Osteoblast (primary cell): ENCODE measurements around the gene SNTG2. TPM values are rescaled to one million over a fixed set of nuclear protein-coding genes. Genes with fewer than 3 reads are reported as not detected.
A peak's percentile ranks its signal among the peaks of the same experiment; 100 is the strongest.

Experiments used
- DNase-seq: peaks from one replicate; pipeline ENCODE4 v3.0.0; 2011; ENCODE audit warnings: low spot score, mixed read lengths; ENCODE audit not compliant: insufficient read length; ENCODE audit errors: missing footprints
- H2AFZ ChIP-seq: 2 replicates; pipeline ENCODE4 v1.6.0; 2011; ENCODE audit warnings: mild to moderate bottlenecking, low read length
- H3K27ac ChIP-seq: 2 replicates; pipeline ENCODE4 v1.5.1; 2011; ENCODE audit warnings: mild to moderate bottlenecking, low read depth, low read length, moderate library complexity
- H3K27me3 ChIP-seq: 2 replicates; pipeline ENCODE4 v1.6.0; 2012; ENCODE audit warnings: mild to moderate bottlenecking, control low read depth, inconsistent platforms, low read length, moderate library complexity; ENCODE audit not compliant: insufficient read depth
- H3K36me3 ChIP-seq: 2 replicates; pipeline ENCODE4 v1.5.1; 2011; ENCODE audit warnings: mild to moderate bottlenecking, low read length, control low read depth, moderate library complexity; ENCODE audit not compliant: insufficient read depth
- H3K4me1 ChIP-seq: 2 replicates; pipeline ENCODE4 v1.5.1; 2011; ENCODE audit warnings: mild to moderate bottlenecking, low read length, control low read depth, moderate library complexity; ENCODE audit not compliant: insufficient read depth
- H3K4me2 ChIP-seq: 2 replicates; pipeline ENCODE4 v1.6.0; 2011; ENCODE audit warnings: mild to moderate bottlenecking, low read length; ENCODE audit not compliant: insufficient read depth
- H3K4me3 ChIP-seq: fragments of 200-600 bp; sonication (generic); 3 replicates; pipeline ENCODE4 v1.5.1; 2012; ENCODE audit warnings: mild to moderate bottlenecking, low read length, inconsistent platforms; ENCODE audit not compliant: insufficient read depth
- H3K79me2 ChIP-seq: 2 replicates; pipeline ENCODE4 v1.6.0; 2012; ENCODE audit warnings: mild to moderate bottlenecking, low read length, control low read depth, inconsistent platforms; ENCODE audit not compliant: insufficient read depth
- H3K9me3 ChIP-seq: 2 replicates; pipeline ENCODE4 v1.5.1; 2011; ENCODE audit warnings: low read depth, low read length, control low read depth
- H4K20me1 ChIP-seq: 2 replicates; pipeline ENCODE4 v1.6.0; 2012; ENCODE audit warnings: mild to moderate bottlenecking, low read length, control low read depth; ENCODE audit not compliant: insufficient read depth
- CTCF ChIP-seq: IDR thresholded peaks from 2 replicates; pipeline ENCODE4 v1.5.1; 2011; ENCODE audit warnings: mild to moderate bottlenecking, low read depth, low read length, moderate library complexity; ENCODE audit errors: extremely low read depth
- total RNA-seq: library from RNA; depleted of rRNA; stranded (reverse); fragments of >200 nt; gene quantifications from 2 replicates; pipeline ENCODE4 v1.2.3, GENCODE V29; 2012

Gene SNTG2
- total RNA-seq, 1 donor = 1.4 TPM

GRCh38 chr2:1162768-1163584, 212.3 kb downstream of the SNTG2 start:
- peak overlapping the region; percentile 70 for H2AFZ ChIP-seq
- H3K27ac ChIP-seq = no peak overlapping the region
- no peaks in the 10 kb centered on the region for H3K27me3 ChIP-seq
- no peak for TF ChIP-seq CTCF
- H3K4me1 ChIP-seq = no peaks in the 10 kb centered on the region
- DNase-seq = peak; percentile 75
- H3K36me3 ChIP-seq = no peaks in the 10 kb centered on the region
- H3K9me3 ChIP-seq = no peaks in the 10 kb centered on the region
- H3K4me3 ChIP-seq = no peak overlapping the region
- no peaks in the 10 kb centered on the region for H4K20me1 ChIP-seq
- no peak overlapping the region for H3K4me2 ChIP-seq
- H3K79me2 ChIP-seq = no peaks in the 10 kb centered on the region

GRCh38 chr2:1166976-1167375, 216.3 kb downstream of the SNTG2 start:
- Histone ChIP-seq H2AFZ (no peak overlapping the region), H3K4me2 (no peak overlapping the region), H3K27me3 (no peaks in the 10 kb centered on the region), H3K9me3 (no peaks in the 10 kb centered on the region), H3K79me2 (no peaks in the 10 kb centered on the region), H3K27ac (no peak overlapping the region), H4K20me1 (no peaks in the 10 kb centered on the region), H3K4me3 (no peak overlapping the region), H3K36me3 (no peaks in the 10 kb centered on the region), H3K4me1 (no peaks in the 10 kb centered on the region)
- no peak for DNase-seq
- TF ChIP-seq CTCF = no peak

- no peak overlapping the region for H2AFZ ChIP-seq
- H3K4me1 ChIP-seq = no peaks in the 10 kb centered on the region
- H4K20me1 ChIP-seq = no peaks in the 10 kb centered on the region
- no peaks in the 10 kb centered on the region for H3K9me3 ChIP-seq
- no peaks in the 10 kb centered on the region for H3K79me2 ChIP-seq
- H3K4me2 ChIP-seq = no peak overlapping the region
- no peak overlapping the region for H3K27ac ChIP-seq
- H3K36me3 ChIP-seq = no peaks in the 10 kb centered on the region
- H3K27me3 ChIP-seq = no peaks in the 10 kb centered on the region
- no peak for TF ChIP-seq CTCF
- DNase-seq = no peak
- no peak overlapping the region for H3K4me3 ChIP-seq
Measured at GRCh38 chr2:1168846-1169245, 218.2 kb downstream of the SNTG2 start.

- no peak overlapping the region for H3K4me2 ChIP-seq
- H3K9me3 ChIP-seq = no peaks in the 10 kb centered on the region
- peak; percentile 66 for DNase-seq
- no peaks in the 10 kb centered on the region for H3K27me3 ChIP-seq
- H3K4me3 ChIP-seq = no peak overlapping the region
- H4K20me1 ChIP-seq = no peaks in the 10 kb centered on the region
- H3K79me2 ChIP-seq = no peaks in the 10 kb centered on the region
- no peaks in the 10 kb centered on the region for H3K4me1 ChIP-seq
- TF ChIP-seq CTCF = no peak
- H3K36me3 ChIP-seq = no peaks in the 10 kb centered on the region
- no peak overlapping the region for H2AFZ ChIP-seq
- H3K27ac ChIP-seq = no peak overlapping the region
Measured at GRCh38 chr2:1169291-1169949, 218.8 kb downstream of the SNTG2 start.
